WTC11 (cell line): Measurements from ENCODE around the gene JMJD8. TPM values are rescaled to one million over a fixed set of nuclear protein-coding genes. Genes with fewer than 3 reads are reported as not detected.

Experiments
- ATAC-seq: fragments of 200-7000 bp; cut with Tn5 transposase; 2 replicates; pipeline ENCODE4 v1.10.0; 2021; ENCODE audit warnings: mild to moderate bottlenecking, moderate library complexity
- CTCF ChIA-PET: fragments of 300-600 bp; sonication (Branson Sonifier 250); formaldehyde crosslinking; loops from one replicate; lab custom pipeline; 2021; ENCODE audit warnings: antibody characterized with exemption; lab: Charles Lee
- POLR2A ChIA-PET: fragments of 350-600 bp; sonication (Branson Sonifier 250); formaldehyde crosslinking; loops from one replicate; lab custom pipeline; 2021; ENCODE audit warnings: antibody characterized with exemption; lab: Charles Lee
- DNase-seq: peaks from one replicate; pipeline ENCODE4 v3.0.0; 2021; ENCODE audit warnings: low spot score
- H3K27ac Mint-ChIP-seq: 2 replicates; pipeline ENCODE4 v1.8.0; 2021; ENCODE audit warnings: mixed read lengths
- H3K27me3 Mint-ChIP-seq: 2 replicates; pipeline ENCODE4 v1.8.0; 2021; ENCODE audit warnings: low read depth, mild to moderate bottlenecking, moderate library complexity, mixed read lengths
- H3K36me3 Mint-ChIP-seq: 2 replicates; pipeline ENCODE4 v1.8.0; 2021; ENCODE audit warnings: mixed read lengths
- H3K4me1 Mint-ChIP-seq: 2 replicates; pipeline ENCODE4 v1.8.0; 2022; ENCODE audit warnings: mixed read lengths
- H3K4me3 Mint-ChIP-seq: 2 replicates; pipeline ENCODE4 v1.8.0; 2021; ENCODE audit warnings: mild to moderate bottlenecking, moderate library complexity, mixed read lengths
- H3K9me3 Mint-ChIP-seq: 2 replicates; pipeline ENCODE4 v1.8.0; 2021; ENCODE audit warnings: mixed read lengths
- AFF4 ChIP-seq: sonication (generic); formaldehyde crosslinking; IDR thresholded peaks from 2 replicates; pipeline ENCODE4 v1.8.1; 2023; ENCODE audit warnings: mild to moderate bottlenecking, missing genetic modification reagents, borderline replicate concordance
- CREB1 ChIP-seq: sonication (generic); formaldehyde crosslinking; IDR thresholded peaks from 2 replicates; pipeline ENCODE4 v1.8.0; 2023; ENCODE audit warnings: mild to moderate bottlenecking, missing genetic modification reagents
- CTCF ChIP-seq: fragments of 200-600 bp; IDR thresholded peaks from 2 replicates; pipeline ENCODE4 v1.8.0; 2022; ENCODE audit warnings: antibody characterized with exemption
- GABPB1 ChIP-seq: sonication (generic); formaldehyde crosslinking; IDR thresholded peaks from 2 replicates; pipeline ENCODE4 v1.8.1; 2023; ENCODE audit warnings: mild to moderate bottlenecking, missing genetic modification reagents
- IRF2 ChIP-seq: sonication (generic); formaldehyde crosslinking; IDR thresholded peaks from 2 replicates; pipeline ENCODE4 v1.8.0; 2022; ENCODE audit warnings: low read depth, missing genetic modification reagents, borderline replicate concordance
- ZBTB21 ChIP-seq: sonication (generic); formaldehyde crosslinking; IDR thresholded peaks from 2 replicates; pipeline ENCODE4 v1.8.1; 2023; ENCODE audit warnings: mild to moderate bottlenecking, missing genetic modification reagents, borderline replicate concordance
- ZMAT4 ChIP-seq: fragments of 250-450 bp; sonication (Bioruptor Pico); IDR thresholded peaks from 2 replicates; pipeline ENCODE4 v1.9.0; 2021; ENCODE audit warnings: mild to moderate bottlenecking
- ZNF425 ChIP-seq: fragments of 250-450 bp; sonication (Bioruptor Pico); conservative IDR thresholded peaks from 2 replicates; pipeline ENCODE4 v1.9.0; 2021; ENCODE audit warnings: mild to moderate bottlenecking
- total RNA-seq: library from RNA; stranded (reverse); gene quantifications from 3 replicates; pipeline ENCODE4 v1.2.3, GENCODE V29; 2021

Gene JMJD8
- total RNA-seq, 1 experiment from 2014 or later = 61.2 TPM

- peaks cover 18% of the 10 kb centered on the region for H3K4me1 Mint-ChIP-seq
- H3K9me3 Mint-ChIP-seq = no peaks in the 10 kb centered on the region
- POLR2A ChIA-PET = no interaction called here
- H3K27ac Mint-ChIP-seq = no peak overlapping the region
- no peaks in the 10 kb centered on the region for H3K36me3 Mint-ChIP-seq
- DNase-seq (no peak), ATAC-seq (no peak)
- peaks cover 4% of the 10 kb centered on the region; the same call in 1 of the 2 replicates for H3K27me3 Mint-ChIP-seq
- no peak overlapping the region for H3K4me3 Mint-ChIP-seq
- CTCF ChIA-PET = interaction anchor here (0.9 to 2.7 kb wide), 4 partner anchors 10 to 31 kb away, joined by 3 to 18 read pairs (median 8); partner anchors contain the start of gene WDR90
- TF ChIP-seq ZMAT4 (CRISPR knock-in tag) (no peak), CTCF (no peak), IRF2 (no peak), ZNF425 (no peak), CREB1 (no peak), AFF4 (CRISPR knock-in tag) (no peak), GABPB1 (CRISPR knock-in tag) (no peak), ZBTB21 (CRISPR knock-in tag) (no peak)
These were observed 52.3 kb downstream of the JMJD8 start for GRCh38 chr16:631808-632358.

Other genes with a start within 250 kb of the JMJD8 start
- 89.3 to 110 TPM (median 93.8 TPM) in 3 replicates for gene CAPN15, start 156.6 kb downstream of the JMJD8 start, total RNA-seq
- 0.72 to 1.1 TPM (median 0.94 TPM) in 3 replicates for gene PRR35, start 123.9 kb downstream of the JMJD8 start, total RNA-seq
- gene NHLRC4, start 117.3 kb downstream of the JMJD8 start, total RNA-seq = 0.76 to 0.92 TPM (median 0.87 TPM) in 3 replicates
- gene PIGQ, start 114.4 kb downstream of the JMJD8 start, total RNA-seq = 57.7 to 63.7 TPM (median 60.8 TPM) in 3 replicates
- gene RAB40C, start 94.3 kb downstream of the JMJD8 start, total RNA-seq = 22.5 to 28.0 TPM (median 26.2 TPM) in 3 replicates
- gene WFIKKN1, start 53.3 kb downstream of the JMJD8 start, total RNA-seq = 12.3 to 18.6 TPM (median 17.3 TPM) in 3 replicates
- gene METTL26, start 48.0 kb downstream of the JMJD8 start, total RNA-seq = 115 to 121 TPM (median 115 TPM) in 3 replicates
- 63.3 to 76.0 TPM (median 66.7 TPM) in 3 replicates for gene MCRIP2, start 42.5 kb downstream of the JMJD8 start, total RNA-seq
- gene WDR90, start 35.0 kb downstream of the JMJD8 start, total RNA-seq = 66.2 to 75.8 TPM (median 69.6 TPM) in 3 replicates
- 245 to 285 TPM (median 250 TPM) in 3 replicates for gene RHOT2, start 16.2 kb downstream of the JMJD8 start, total RNA-seq
- gene RHBDL1, start 8.7 kb downstream of the JMJD8 start, total RNA-seq = 6.7 to 8.2 TPM (median 6.7 TPM) in 3 replicates
- 79.0 to 88.2 TPM (median 85.8 TPM) in 3 replicates for gene STUB1, start 3.9 kb downstream of the JMJD8 start, total RNA-seq
- 25.5 to 28.2 TPM (median 26.3 TPM) in 3 replicates for gene WDR24, start 6.1 kb upstream of the JMJD8 start, total RNA-seq
- gene FBXL16, start 21.5 kb upstream of the JMJD8 start, total RNA-seq = 22.7 to 28.6 TPM (median 27.3 TPM) in 3 replicates
- 30.9 to 64.3 TPM (median 61.4 TPM) in 3 replicates for gene METRN, start 30.8 kb upstream of the JMJD8 start, total RNA-seq
- gene ANTKMT, start 36.8 kb upstream of the JMJD8 start, total RNA-seq = 40.6 to 43.1 TPM (median 43.0 TPM) in 3 replicates
- gene CCDC78, start 42.1 kb upstream of the JMJD8 start, total RNA-seq = 19.4 to 20.8 TPM (median 20.2 TPM) in 3 replicates
- 38.4 to 41.7 TPM (median 39.4 TPM) in 3 replicates for gene HAGHL, start 42.8 kb upstream of the JMJD8 start, total RNA-seq
- 32.8 to 50.9 TPM (median 32.8 TPM) in 3 replicates for gene CIAO3, start 56.7 kb upstream of the JMJD8 start, total RNA-seq
- 0.20 to 0.55 TPM (median 0.46 TPM) in 3 replicates for gene MSLN, start 76.4 kb upstream of the JMJD8 start, total RNA-seq
- 35.0 to 45.1 TPM (median 36.6 TPM) in 3 replicates for gene RPUSD1, start 104.0 kb upstream of the JMJD8 start, total RNA-seq
- gene CHTF18, start 104.3 kb upstream of the JMJD8 start, total RNA-seq = 177 to 183 TPM (median 181 TPM) in 3 replicates
- gene GNG13, start 116.4 kb upstream of the JMJD8 start, total RNA-seq = 0.34 TPM in 1 of 3 replicates, not detected in the others